Colonic mucosa (tissue), 4 donors: ENCODE data around the gene DUS1L. TPM values are rescaled to one million over a fixed set of nuclear protein-coding genes. Genes with fewer than 3 reads are reported as not detected.
A peak's percentile ranks its signal among the peaks of the same experiment; 100 is the strongest.

Experiments
- DNase-seq: peaks from one replicate; pipeline ENCODE4 v3.0.0-alpha.2; 2020
- H3K27ac ChIP-seq: fragments of 200-600 bp; one replicate; pipeline ENCODE4 v1.8.0; 2021
- H3K27me3 ChIP-seq: fragments of 200-600 bp; one replicate; pipeline ENCODE4 v1.8.0; 2021
- H3K36me3 ChIP-seq: fragments of 200-600 bp; one replicate; pipeline ENCODE4 v1.8.0; 2021
- H3K4me1 ChIP-seq: fragments of 200-600 bp; one replicate; pipeline ENCODE4 v1.8.0; 2021; ENCODE audit warnings: mild to moderate bottlenecking
- H3K4me3 ChIP-seq: fragments of 200-600 bp; one replicate; pipeline ENCODE4 v1.8.0; 2021
- H3K9ac ChIP-seq, 2 donors: one replicate each; pipeline ENCODE4 v1.7.0; 2013; ENCODE audit warnings: control low read depth in 2 of 2, low read depth in 2 of 2, low read length in 2 of 2
- H3K9me3 ChIP-seq: fragments of 200-600 bp; one replicate; pipeline ENCODE4 v1.8.0; 2021
- CTCF ChIP-seq: fragments of 200-600 bp; IDR thresholded peaks from one replicate; pipeline ENCODE4 v1.8.0; 2022; ENCODE audit warnings: antibody characterized with exemption, mild to moderate bottlenecking
- intact Hi-C: fragments of 100-400 bp; cut with DNase I; formaldehyde crosslinking; loops from one replicate; pipeline ENCODE4 v1.14.1; 2022
- total RNA-seq, 2 donors: library from RNA; stranded (reverse); fragmentation: NEBNext Ultra II Directional in 1 of 2; extraction: Animal tissue kit (Norgen Biotek cat#: 25700) in 1 of 2; gene quantifications; one replicate each; pipeline ENCODE4 v1.2.1, GENCODE V29; 2021
- donor health status: healthy.
- donor health status: DM: no; HTN: no; CAD: no.
- donor health status: DM: no; HTN: no; CAD: no.

DUS1L gene
- total RNA-seq, 2 donors from 2014 or later = 113 to 253 TPM

- no peak for DNase-seq
- peaks cover 19% of the 10 kb centered on the region for H3K4me1 ChIP-seq
- no peaks in the 10 kb centered on the region for H3K27me3 ChIP-seq
- no peaks in the 10 kb centered on the region for H3K9me3 ChIP-seq
- H3K4me3 ChIP-seq = no peak overlapping the region
- intact Hi-C loops = loop anchor here (10.0 kb wide), 1 partner anchor 290 kb away; no protein-coding TSS in a partner anchor
- no peak overlapping the region for H3K27ac ChIP-seq
- H3K9ac ChIP-seq = no peak overlapping the region
- TF ChIP-seq CTCF = no peak
- H3K36me3 ChIP-seq = no peaks in the 10 kb centered on the region
These were observed 31.1 kb downstream of the DUS1L start for GRCh38 chr17:82034371-82035011.

- Histone ChIP-seq H3K27ac (no peak overlapping the region), H3K9ac (no peak overlapping the region), H3K9me3 (no peaks in the 10 kb centered on the region), H3K27me3 (no peaks in the 10 kb centered on the region), H3K4me3 (no peak overlapping the region), H3K36me3 (no peaks in the 10 kb centered on the region), H3K4me1 (peaks cover 19% of the 10 kb centered on the region)
- TF ChIP-seq CTCF = no peak
- intact Hi-C loops = loop anchor here (10.0 kb wide), 1 partner anchor 291 kb away; no protein-coding TSS in a partner anchor
- DNase-seq = no peak
These were observed 32.1 kb downstream of the DUS1L start for GRCh38 chr17:82033359-82034085.

GRCh38 chr17:82031885-82032627 lies 33.5 kb downstream of the DUS1L start:
- Histone ChIP-seq H3K9ac (peak overlapping the region in 1 of 2 donors; percentile 39), H3K27ac (no peak overlapping the region), H3K36me3 (no peaks in the 10 kb centered on the region), H3K27me3 (no peaks in the 10 kb centered on the region), H3K4me1 (peaks cover 16% of the 10 kb centered on the region), H3K4me3 (peak overlapping the region; percentile 20), H3K9me3 (no peaks in the 10 kb centered on the region)
- peak; percentile 80 for DNase-seq
- intact Hi-C loops = loop anchor here (2.0 to 10.0 kb wide), 2 partner anchors 117 to 293 kb away; no protein-coding TSS in a partner anchor
- no peak for TF ChIP-seq CTCF

GRCh38 chr17:82031303-82031884 lies 34.2 kb downstream of the DUS1L start, which contains the start of gene RAC3:
Gene RAC3 (plus strand): TSS chr17:82031678. CDS start chr17:82031762, 84 bp downstream.
- no peaks in the 10 kb centered on the region for H3K9me3 ChIP-seq
- peaks cover 12% of the 10 kb centered on the region for H3K4me1 ChIP-seq
- peak within 1 kb of the TSS; percentile 43 to 46 for H3K9ac ChIP-seq
- no peak for DNase-seq
- no peaks in the 10 kb centered on the region for H3K36me3 ChIP-seq
- intact Hi-C loops = loop anchor here (2.0 to 10.0 kb wide), 2 partner anchors 117 to 293 kb away; no protein-coding TSS in a partner anchor
- no peaks in the 10 kb centered on the region for H3K27me3 ChIP-seq
- H3K27ac ChIP-seq = peak within 1 kb of the TSS; percentile 75
- H3K4me3 ChIP-seq = peak within 1 kb of the TSS; percentile 47
- TF ChIP-seq CTCF = no peak
